Cerebellar cortex (tissue), 1 donor: Measurements from ENCODE around the gene ELP4.

Experiments
- DNase-seq: peaks from one replicate; pipeline ENCODE4 v3.0.0-alpha.2; 2015; ENCODE audit warnings: low spot score

ELP4 gene

GRCh38 chr11:31810779-31811647, 301.4 kb downstream of the ELP4 start, which contains the start of gene PAX6:
Gene PAX6, minus strand, starts transcription at chr11:31811322. Its CDS starts 4,911 bp downstream, at chr11:31806411.
- no peak for DNase-seq

- peak; percentile 72 for DNase-seq
These were observed 303.1 kb downstream of the ELP4 start for GRCh38 chr11:31812383-31813381.

GRCh38 chr11:31813391-31814175, 304.0 kb downstream of the ELP4 start:
- DNase-seq = peak; percentile 38

GRCh38 chr11:31814176-31814868, 304.8 kb downstream of the ELP4 start:
- no peak for DNase-seq

GRCh38 chr11:31815711-31816467, 306.3 kb downstream of the ELP4 start:
- peak; percentile 36 for DNase-seq

- DNase-seq = peak; percentile 53
These were observed 307.0 kb downstream of the ELP4 start for GRCh38 chr11:31816468-31817053.

- DNase-seq = peak; percentile 38
These were observed 307.6 kb downstream of the ELP4 start for GRCh38 chr11:31817054-31817620.

- DNase-seq = peak; percentile 82
These were observed 308.3 kb downstream of the ELP4 start for GRCh38 chr11:31817621-31818424.

- DNase-seq = no peak
These were observed 308.8 kb downstream of the ELP4 start for GRCh38 chr11:31818425-31818755.

- no peak for DNase-seq
These were observed 309.3 kb downstream of the ELP4 start for GRCh38 chr11:31818874-31819331.

- DNase-seq = no peak
These were observed 310.3 kb downstream of the ELP4 start for GRCh38 chr11:31819621-31820437.

GRCh38 chr11:31820438-31820818, 310.9 kb downstream of the ELP4 start:
- no peak for DNase-seq

GRCh38 chr11:31821235-31821764, 311.7 kb downstream of the ELP4 start:
- no peak for DNase-seq

GRCh38 chr11:31821766-31822165, 312.2 kb downstream of the ELP4 start:
- DNase-seq = no peak

- no peak for DNase-seq
These were observed 312.8 kb downstream of the ELP4 start for GRCh38 chr11:31822175-31822926.

- DNase-seq = no peak
These were observed 313.5 kb downstream of the ELP4 start for GRCh38 chr11:31822927-31823643.
